GM21717 (cell line): ENCODE measurements around the gene SPEN.
"Not testable (repeated sequence)": the region's sequence is repeated elsewhere in the genome, so short reads cannot be mapped to it uniquely, and the experiment has no call there.

Experiments
- ATAC-seq: cut with Tn5 transposase; IDR thresholded peaks from one replicate; pipeline ENCODE4 v1.9.1; 2021; ENCODE audit warnings: mild to moderate bottlenecking, moderate library complexity; ENCODE audit not compliant: unreplicated experiment

The SPEN gene

DNA sequence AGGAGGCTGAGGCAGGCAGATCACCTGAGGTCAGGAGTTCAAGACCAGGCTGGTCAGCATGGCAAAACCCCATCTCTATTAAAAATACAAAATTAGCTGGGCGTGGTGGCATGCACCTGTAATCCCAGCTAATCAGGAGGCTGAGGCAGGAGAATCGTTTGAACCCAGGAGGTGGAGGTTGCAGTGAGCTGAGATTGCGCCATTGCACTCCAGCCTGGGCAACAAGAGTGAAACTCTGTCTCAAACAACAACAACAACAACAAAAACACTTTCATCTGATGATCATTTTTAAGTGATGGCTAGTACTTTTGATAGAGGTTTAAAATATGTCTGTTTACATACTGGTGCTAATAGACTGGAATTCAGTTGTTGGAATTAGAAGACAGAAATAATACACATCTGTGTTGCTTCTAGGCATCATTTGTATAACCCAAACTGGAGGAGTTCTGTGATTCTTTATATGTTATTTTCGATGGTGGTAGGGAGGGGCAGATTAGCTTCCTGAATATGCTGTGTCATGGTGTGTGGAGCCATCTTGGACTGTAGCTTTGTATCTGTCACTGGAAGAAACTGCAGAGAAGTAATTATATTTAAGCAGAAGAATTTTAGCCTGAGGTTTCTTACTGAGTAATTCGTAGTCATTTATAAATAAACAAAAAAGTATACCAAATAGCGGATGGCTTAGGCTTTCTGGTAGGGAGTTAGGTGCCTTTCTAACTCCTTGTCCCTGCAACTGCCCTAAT, 45.5 kb downstream of the SPEN start:
- not testable (repeated sequence) for ATAC-seq

- ATAC-seq: no peak
Observed at GRCh38 chr1:15895233-15895632, 47.7 kb downstream of the SPEN start.

DNA sequence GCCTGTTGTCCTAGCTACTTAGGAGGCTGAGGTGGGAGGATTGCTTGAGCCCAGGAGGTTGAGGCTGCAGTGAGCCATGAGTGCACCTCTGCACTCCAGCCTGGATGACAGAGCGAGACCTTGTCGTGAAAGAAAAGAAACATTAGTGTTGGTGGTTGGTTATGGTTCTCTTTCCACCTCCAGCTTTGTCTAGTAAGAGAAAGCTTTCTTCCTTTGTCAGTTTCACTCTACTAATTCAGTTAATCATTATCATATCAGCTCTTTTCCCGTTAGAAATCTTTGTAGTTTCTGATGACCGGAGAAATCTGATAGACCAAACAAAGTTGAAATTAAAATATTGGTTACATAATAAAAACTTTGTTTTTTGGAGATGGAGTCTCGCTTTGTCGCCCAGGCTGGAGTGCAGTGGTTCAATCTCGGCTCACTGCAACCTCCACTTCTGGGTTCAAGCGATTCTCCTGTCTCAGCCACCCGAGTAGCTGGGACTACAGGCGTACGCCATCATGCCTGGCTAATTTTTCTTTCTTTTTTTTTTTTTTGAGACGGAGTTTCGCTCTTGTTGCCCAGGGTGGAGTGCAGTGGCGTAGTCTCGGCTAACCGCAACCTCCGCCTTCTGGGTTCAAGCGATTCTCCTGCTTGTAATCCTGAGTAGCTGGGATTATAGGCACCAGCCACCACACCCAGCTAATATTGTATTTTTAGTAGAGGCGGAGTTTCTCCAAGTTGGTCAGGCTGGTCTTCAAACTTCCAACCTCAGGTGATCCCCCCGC, 49.5 kb downstream of the SPEN start:
- not testable (repeated sequence) for ATAC-seq

- ATAC-seq: no peak
Observed at GRCh38 chr1:15899266-15899665, 51.8 kb downstream of the SPEN start.

DNA sequence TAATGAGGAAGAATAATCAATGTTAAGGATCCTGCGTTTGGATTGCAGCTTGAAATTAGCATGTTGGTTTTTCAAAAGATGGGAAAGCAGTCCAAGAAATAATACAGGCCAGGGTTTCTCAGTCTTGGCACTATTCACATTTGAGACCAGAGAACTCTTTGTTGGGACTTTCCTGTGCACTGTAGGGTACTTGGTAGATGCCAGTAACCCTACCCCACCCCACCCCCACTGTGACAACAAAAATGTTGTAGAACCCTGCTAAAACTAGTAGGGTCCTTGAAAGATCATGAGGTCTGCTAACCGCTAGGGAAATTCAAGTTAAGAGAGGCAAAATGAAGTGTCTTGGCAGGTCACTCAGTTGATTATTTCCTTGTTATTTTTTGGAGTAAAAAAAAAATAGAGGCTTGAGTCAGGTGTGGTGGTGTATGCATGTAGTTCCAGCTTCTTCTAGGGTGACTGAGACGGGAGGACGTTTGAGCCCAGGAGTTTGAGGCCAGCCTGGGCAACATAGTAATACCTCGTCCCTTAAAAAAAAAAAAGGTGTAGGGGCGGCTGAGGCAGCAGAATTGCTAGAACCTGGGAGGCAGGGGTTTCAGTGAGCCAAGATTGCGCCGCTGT, 53.3 kb downstream of the SPEN start:
- no peak for ATAC-seq

DNA sequence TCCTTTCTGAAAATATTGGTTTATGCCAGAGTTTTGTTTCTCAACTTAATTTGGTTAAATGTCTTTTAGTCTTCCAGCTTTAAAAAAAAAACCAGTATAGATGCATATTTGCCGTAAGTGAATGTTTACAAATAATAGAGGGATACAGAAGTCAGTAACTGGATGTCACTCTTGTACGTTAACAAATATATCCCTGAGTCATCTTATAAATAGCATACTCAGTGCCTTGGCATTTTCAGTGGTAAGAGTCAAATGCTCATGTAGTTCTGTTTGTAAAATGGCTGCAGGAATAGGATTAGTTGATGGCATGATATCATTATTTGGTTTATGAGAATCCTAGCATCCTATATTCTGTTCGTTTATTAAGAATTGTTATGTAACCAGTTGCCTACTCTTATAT, 55.4 kb downstream of the SPEN start:
- no peak for ATAC-seq

GRCh38 chr1:15908597-15908996, 61.1 kb downstream of the SPEN start:
- no peak for ATAC-seq

DNA sequence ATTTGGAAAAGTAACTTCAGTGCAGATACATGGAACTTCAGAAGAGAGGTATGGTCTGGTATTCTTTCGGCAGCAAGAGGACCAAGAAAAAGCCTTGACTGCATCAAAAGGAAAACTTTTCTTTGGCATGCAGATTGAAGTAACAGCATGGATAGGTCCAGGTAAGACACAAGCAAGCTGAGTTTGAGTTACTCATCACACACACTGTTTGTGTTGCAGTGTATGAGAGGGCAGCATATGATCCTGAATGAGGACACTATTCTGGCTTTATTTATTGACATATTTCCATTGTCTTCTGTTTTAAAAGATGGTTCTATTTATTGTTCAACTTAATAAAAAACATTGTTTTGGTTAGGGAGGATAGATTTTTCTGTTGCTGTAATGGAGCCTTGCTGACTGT, 63.6 kb downstream of the SPEN start:
- ATAC-seq: no peak

GRCh38 chr1:15911927-15912326, 64.4 kb downstream of the SPEN start:
- ATAC-seq: no peak

- not testable (repeated sequence) for ATAC-seq
Observed at GRCh38 chr1:15913607-15914006, 66.1 kb downstream of the SPEN start.

- ATAC-seq: no peak
Observed at GRCh38 chr1:15915991-15916390, 68.5 kb downstream of the SPEN start.

DNA sequence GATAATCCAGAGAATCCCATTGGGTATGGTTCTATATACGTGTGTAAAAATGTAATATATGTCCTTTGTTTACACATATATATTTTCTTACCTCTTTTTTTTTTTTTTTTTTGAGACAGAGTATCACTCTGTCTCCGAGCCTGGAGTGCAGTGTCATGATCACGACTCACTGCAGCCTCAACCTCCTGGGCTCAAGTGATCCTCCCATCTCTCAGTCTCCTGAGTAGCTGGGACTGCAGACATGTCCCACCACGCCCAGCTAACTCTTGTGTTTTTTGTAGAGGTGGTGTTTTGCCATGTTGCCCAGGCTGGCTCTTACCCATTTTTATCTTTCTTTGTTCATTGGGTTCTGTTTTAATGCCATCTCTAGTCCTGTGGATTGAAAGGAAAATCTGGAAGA, 68.9 kb downstream of the SPEN start:
- ATAC-seq: no peak

DNA sequence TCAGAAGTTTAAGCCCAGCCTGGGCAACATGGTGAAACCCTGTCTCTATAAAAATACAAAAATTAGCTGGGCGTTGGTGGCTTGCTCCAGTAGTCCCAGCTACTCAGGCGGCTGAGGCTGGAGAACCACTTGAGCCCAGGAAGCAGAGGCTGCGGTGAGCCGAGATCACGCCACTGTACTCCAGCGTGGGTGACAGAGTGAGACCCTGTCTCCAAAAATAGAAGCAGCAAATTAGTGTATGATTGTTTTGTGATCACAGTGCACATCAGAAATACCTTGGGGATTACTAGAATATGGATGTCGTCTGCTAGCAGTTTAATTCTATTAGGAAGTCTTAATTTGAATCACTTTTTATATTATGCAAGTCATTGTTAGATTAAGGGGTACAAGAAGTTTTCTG, 69.4 kb downstream of the SPEN start:
- no peak for ATAC-seq

GRCh38 chr1:15918962-15919715, 71.6 kb downstream of the SPEN start:
- peak; percentile 65 for ATAC-seq

DNA sequence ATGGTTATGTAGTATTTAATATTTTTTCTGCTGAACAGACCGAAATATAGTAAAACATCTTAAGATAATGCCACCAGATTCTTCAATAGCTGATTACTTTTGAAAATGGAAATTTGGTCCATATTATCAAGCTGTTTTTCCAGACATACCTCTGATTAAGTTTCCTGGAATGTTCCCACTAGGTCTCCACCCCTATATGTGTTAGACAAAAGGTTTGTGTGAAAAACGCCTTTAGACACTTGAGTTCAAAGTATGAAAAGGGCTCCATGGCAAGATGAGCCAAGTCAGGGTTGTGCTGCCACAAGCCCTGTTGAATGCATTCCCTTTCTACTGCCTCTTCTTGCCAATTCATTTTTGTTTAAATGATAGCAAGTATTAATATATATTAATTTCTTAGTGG, 75.7 kb downstream of the SPEN start:
- ATAC-seq: no peak

- not testable (repeated sequence) for ATAC-seq
Observed at GRCh38 chr1:15926448-15926847, 78.9 kb downstream of the SPEN start.

DNA sequence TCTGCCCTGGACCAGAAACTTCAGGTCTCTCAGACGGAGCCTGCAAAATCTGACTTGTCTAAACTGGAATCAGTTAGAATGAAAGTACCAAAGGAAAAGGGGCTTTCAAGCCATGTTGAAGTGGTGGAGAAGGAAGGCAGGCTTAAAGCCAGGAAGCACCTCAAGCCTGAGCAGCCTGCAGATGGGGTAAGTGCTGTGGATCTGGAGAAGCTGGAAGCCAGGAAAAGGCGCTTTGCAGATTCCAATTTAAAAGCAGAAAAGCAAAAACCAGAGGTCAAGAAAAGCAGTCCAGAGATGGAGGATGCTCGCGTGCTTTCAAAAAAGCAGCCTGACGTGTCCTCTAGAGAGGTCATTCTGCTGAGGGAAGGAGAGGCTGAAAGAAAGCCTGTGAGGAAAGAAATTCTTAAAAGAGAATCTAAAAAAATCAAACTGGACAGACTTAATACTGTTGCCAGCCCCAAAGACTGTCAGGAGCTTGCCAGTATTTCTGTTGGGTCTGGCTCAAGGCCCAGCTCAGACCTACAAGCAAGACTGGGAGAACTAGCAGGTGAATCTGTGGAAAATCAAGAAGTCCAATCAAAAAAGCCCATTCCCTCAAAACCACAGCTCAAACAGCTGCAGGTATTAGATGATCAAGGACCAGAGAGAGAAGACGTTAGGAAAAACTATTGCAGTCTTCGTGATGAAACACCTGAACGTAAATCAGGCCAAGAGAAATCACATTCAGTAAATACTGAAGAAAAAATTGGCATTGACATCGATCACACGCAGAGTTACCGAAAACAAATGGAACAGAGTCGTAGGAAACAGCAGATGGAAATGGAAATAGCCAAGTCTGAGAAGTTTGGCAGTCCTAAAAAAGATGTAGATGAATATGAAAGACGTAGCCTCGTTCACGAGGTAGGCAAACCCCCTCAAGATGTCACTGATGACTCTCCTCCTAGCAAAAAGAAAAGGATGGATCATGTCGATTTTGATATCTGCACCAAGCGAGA, 81.8 kb downstream of the SPEN start:
- ATAC-seq: no peak

DNA sequence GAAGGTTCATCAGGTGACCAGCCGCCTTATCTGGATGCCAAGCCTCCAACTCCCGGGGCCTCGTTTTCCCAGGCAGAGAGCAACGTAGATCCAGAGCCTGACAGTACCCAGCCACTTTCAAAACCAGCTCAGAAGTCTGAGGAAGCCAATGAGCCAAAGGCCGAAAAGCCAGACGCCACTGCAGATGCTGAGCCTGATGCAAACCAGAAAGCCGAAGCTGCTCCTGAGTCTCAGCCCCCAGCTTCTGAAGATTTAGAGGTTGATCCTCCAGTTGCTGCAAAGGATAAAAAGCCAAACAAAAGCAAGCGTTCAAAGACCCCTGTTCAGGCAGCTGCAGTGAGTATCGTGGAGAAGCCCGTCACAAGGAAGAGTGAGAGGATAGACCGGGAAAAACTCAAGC, 83.9 kb downstream of the SPEN start:
- no peak for ATAC-seq

- ATAC-seq: no peak
Observed at GRCh38 chr1:15931884-15932283, 84.4 kb downstream of the SPEN start.

DNA sequence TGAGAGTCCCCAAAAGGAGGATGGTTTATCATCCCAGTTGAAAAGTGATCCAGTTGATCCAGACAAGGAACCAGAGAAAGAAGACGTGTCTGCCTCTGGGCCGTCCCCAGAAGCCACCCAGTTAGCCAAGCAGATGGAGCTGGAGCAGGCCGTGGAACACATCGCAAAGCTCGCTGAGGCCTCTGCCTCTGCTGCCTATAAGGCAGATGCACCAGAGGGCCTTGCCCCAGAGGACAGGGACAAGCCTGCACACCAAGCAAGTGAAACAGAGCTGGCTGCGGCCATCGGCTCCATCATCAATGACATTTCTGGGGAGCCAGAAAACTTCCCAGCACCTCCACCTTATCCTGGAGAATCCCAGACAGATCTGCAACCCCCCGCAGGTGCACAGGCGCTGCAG, 85.1 kb downstream of the SPEN start:
- no peak for ATAC-seq
